NB4 (cell line): ENCODE measurements around the gene RAD17.
"Not testable (repeated sequence)": the region's sequence is repeated elsewhere in the genome, so short reads cannot be mapped to it uniquely, and the experiment has no call there.

Experiments
- MYC ChIP-seq: IDR thresholded peaks from 2 replicates; pipeline ENCODE4 v1.6.1; 2011; ENCODE audit warnings: low read depth, low read length
- POLR2A ChIP-seq: IDR thresholded peaks from 2 replicates; pipeline ENCODE4 v1.6.1; 2011; ENCODE audit warnings: mild to moderate bottlenecking; ENCODE audit not compliant: insufficient read length; ENCODE audit errors: extremely low read depth
- TF ChIP-seq, protein P1 (sequence below): IDR thresholded peaks from one replicate; pipeline ENCODE4 v1.5.1; 2012; ENCODE audit warnings: low read depth, low read length
- TF ChIP-seq, protein P2 (sequence below): IDR thresholded peaks from 2 replicates; pipeline ENCODE4 v1.6.1; 2011; ENCODE audit warnings: low read depth, low read length

DNA sequence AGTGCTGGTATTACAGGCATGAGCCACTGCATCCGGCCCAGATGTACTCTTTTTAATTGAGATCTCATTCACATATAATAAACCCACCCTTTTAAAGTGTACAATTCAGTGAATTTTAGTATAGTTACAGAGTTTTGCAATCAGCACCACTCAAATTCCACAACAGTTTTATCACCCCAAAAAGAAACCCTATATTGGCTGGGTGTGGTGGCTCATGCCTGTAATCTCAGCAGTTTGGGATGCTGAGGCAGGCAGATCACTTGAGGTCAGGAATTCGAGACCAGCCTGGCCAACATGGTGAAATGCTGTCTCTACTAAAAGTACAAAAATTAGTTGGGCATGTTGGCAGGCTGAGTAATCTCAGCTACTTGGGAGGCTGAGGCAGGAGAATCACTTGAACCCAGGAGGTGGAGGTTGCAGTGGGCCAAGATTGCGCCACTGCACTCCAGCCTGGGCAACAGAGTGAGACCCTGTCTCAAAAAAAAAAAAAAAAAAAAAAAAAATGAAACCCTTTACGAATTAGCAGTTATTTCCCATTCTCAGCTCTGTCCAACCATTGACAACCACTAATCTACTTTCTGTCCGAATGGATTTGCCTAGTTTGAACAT, 65.8 kb downstream of the RAD17 start:
- TF ChIP-seq, protein P1, sequence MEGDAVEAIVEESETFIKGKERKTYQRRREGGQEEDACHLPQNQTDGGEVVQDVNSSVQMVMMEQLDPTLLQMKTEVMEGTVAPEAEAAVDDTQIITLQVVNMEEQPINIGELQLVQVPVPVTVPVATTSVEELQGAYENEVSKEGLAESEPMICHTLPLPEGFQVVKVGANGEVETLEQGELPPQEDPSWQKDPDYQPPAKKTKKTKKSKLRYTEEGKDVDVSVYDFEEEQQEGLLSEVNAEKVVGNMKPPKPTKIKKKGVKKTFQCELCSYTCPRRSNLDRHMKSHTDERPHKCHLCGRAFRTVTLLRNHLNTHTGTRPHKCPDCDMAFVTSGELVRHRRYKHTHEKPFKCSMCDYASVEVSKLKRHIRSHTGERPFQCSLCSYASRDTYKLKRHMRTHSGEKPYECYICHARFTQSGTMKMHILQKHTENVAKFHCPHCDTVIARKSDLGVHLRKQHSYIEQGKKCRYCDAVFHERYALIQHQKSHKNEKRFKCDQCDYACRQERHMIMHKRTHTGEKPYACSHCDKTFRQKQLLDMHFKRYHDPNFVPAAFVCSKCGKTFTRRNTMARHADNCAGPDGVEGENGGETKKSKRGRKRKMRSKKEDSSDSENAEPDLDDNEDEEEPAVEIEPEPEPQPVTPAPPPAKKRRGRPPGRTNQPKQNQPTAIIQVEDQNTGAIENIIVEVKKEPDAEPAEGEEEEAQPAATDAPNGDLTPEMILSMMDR = not testable (repeated sequence)
- not testable (repeated sequence) for TF ChIP-seq POLR2A, MYC
- TF ChIP-seq, protein P2, sequence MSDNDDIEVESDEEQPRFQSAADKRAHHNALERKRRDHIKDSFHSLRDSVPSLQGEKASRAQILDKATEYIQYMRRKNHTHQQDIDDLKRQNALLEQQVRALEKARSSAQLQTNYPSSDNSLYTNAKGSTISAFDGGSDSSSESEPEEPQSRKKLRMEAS = not testable (repeated sequence)
